Germinal center (tissue), 1 donor: ENCODE data around the gene DHCR7.

ENCODE experiments used
- DNase-seq: peaks from one replicate; pipeline ENCODE4 v3.0.0; 2012; ENCODE audit warnings: mixed read lengths, low spot score

The DHCR7 gene

GRCh38 chr11:71456831-71457230 is 8.6 kb upstream of the DHCR7 start:
- no peak for DNase-seq

- DNase-seq: no peak
Measured at GRCh38 chr11:71456294-71456693, 8.1 kb upstream of the DHCR7 start.

GRCh38 chr11:71454470-71455113 is 6.4 kb upstream of the DHCR7 start:
- DNase-seq: no peak

- DNase-seq: no peak
Measured at GRCh38 chr11:71453918-71454304, 5.7 kb upstream of the DHCR7 start.

GRCh38 chr11:71453037-71453917 is 5.1 kb upstream of the DHCR7 start, which contains the start of gene NADSYN1:
TSS of gene NADSYN1 (plus strand) at chr11:71453203. CDS start at chr11:71453297, 94 bp downstream.
- DNase-seq: peak; percentile 97

- DNase-seq: peak; percentile 17
Measured at GRCh38 chr11:71452199-71453036, 4.2 kb upstream of the DHCR7 start.

GRCh38 chr11:71451596-71452198 is 3.5 kb upstream of the DHCR7 start:
- DNase-seq: no peak

GRCh38 chr11:71450939-71451338 is 2.7 kb upstream of the DHCR7 start:
- DNase-seq: no peak

GRCh38 chr11:71450507-71450906 is 2.3 kb upstream of the DHCR7 start:
- DNase-seq: no peak

GRCh38 chr11:71449596-71449995 is 1.4 kb upstream of the DHCR7 start:
- DNase-seq: no peak

GRCh38 chr11:71447791-71448256 is 369 bp downstream of the DHCR7 start:
- peak; percentile 48 for DNase-seq

GRCh38 chr11:71446942-71447688 is 1.1 kb downstream of the DHCR7 start:
- DNase-seq: no peak

- no peak for DNase-seq
Measured at GRCh38 chr11:71446150-71446549, 2.0 kb downstream of the DHCR7 start.

GRCh38 chr11:71444811-71445210 is 3.4 kb downstream of the DHCR7 start:
- no peak for DNase-seq

- no peak for DNase-seq
Measured at GRCh38 chr11:71443736-71444445, 4.3 kb downstream of the DHCR7 start.

- no peak for DNase-seq
Measured at GRCh38 chr11:71442880-71443279, 5.3 kb downstream of the DHCR7 start.

- no peak for DNase-seq
Measured at GRCh38 chr11:71442123-71442522, 6.1 kb downstream of the DHCR7 start.

GRCh38 chr11:71441251-71441650 is 6.9 kb downstream of the DHCR7 start:
- DNase-seq: no peak

- no peak for DNase-seq
Measured at GRCh38 chr11:71440021-71440755, 8.0 kb downstream of the DHCR7 start.

GRCh38 chr11:71438650-71439049 is 9.5 kb downstream of the DHCR7 start:
- no peak for DNase-seq
